Mesendoderm (in vitro differentiated cells): ENCODE results near the gene GRAMD2B.

Experiments
- DNase-seq: peaks from one replicate; pipeline ENCODE4 v3.0.0; 2013
- H2AK5ac ChIP-seq: 2 replicates; pipeline ENCODE4 v1.6.1; 2013; ENCODE audit warnings: low read length, inconsistent platforms
- H2BK120ac ChIP-seq: 2 replicates; pipeline ENCODE4 v1.6.1; 2013; ENCODE audit warnings: low read depth, mild to moderate bottlenecking, low read length, moderate library complexity, mixed read lengths
- H2BK15ac ChIP-seq: replicated peaks from 2 replicates; pipeline ENCODE4 v1.6.1; 2013; ENCODE audit warnings: low read depth, mild to moderate bottlenecking, moderate library complexity
- H2BK5ac ChIP-seq: 2 replicates; pipeline ENCODE4 v1.6.1; 2013; ENCODE audit warnings: low read length, inconsistent platforms
- H3K18ac ChIP-seq: 2 replicates; pipeline ENCODE4 v1.6.1; 2013; ENCODE audit warnings: mild to moderate bottlenecking, low read length, mixed read lengths
- H3K23ac ChIP-seq: one replicate; pipeline ENCODE4 v1.6.1; 2013; ENCODE audit warnings: low read length
- H3K27ac ChIP-seq: 2 replicates; pipeline ENCODE4 v1.5.1; 2013; ENCODE audit warnings: low read depth, mild to moderate bottlenecking, inconsistent platforms, low read length, moderate library complexity
- H3K27me3 ChIP-seq: 2 replicates; pipeline ENCODE4 v1.6.1; 2013; ENCODE audit warnings: low read length, control low read depth, mild to moderate bottlenecking, inconsistent platforms; ENCODE audit not compliant: insufficient read depth, poor library complexity
- H3K36me3 ChIP-seq: 2 replicates; pipeline ENCODE4 v1.6.1; 2013; ENCODE audit warnings: low read length, inconsistent platforms; ENCODE audit not compliant: control insufficient read depth, insufficient read depth
- H3K4ac ChIP-seq: one replicate; pipeline ENCODE4 v1.6.1; 2013; ENCODE audit warnings: low read depth, mild to moderate bottlenecking, low read length, moderate library complexity
- H3K4me1 ChIP-seq: 2 replicates; pipeline ENCODE4 v1.6.1; 2013; ENCODE audit warnings: low read depth, low read length, inconsistent platforms; ENCODE audit not compliant: control insufficient read depth
- H3K4me2 ChIP-seq: 2 replicates; pipeline ENCODE4 v1.6.1; 2013; ENCODE audit warnings: low read length
- H3K4me3 ChIP-seq: 2 replicates; pipeline ENCODE4 v1.5.1; 2013; ENCODE audit warnings: mild to moderate bottlenecking, low read length
- H3K56ac ChIP-seq: one replicate; pipeline ENCODE4 v1.6.1; 2013; ENCODE audit warnings: low read length
- H3K79me1 ChIP-seq: 2 replicates; pipeline ENCODE4 v1.6.1; 2013; ENCODE audit warnings: low read length, inconsistent platforms
- H3K79me2 ChIP-seq: 2 replicates; pipeline ENCODE4 v1.6.1; 2013; ENCODE audit warnings: mild to moderate bottlenecking, low read length; ENCODE audit not compliant: control insufficient read depth, insufficient read depth
- H3K9ac ChIP-seq: 2 replicates; pipeline ENCODE4 v1.6.1; 2013; ENCODE audit warnings: low read length, inconsistent platforms
- H4K5ac ChIP-seq: one replicate; pipeline ENCODE4 v1.6.1; 2013; ENCODE audit warnings: low read length
- H4K8ac ChIP-seq: one replicate; pipeline ENCODE4 v1.6.1; 2013; ENCODE audit warnings: low read depth, mild to moderate bottlenecking, control low read depth, low read length, moderate library complexity
- WGBS: extraction: QIAGEN DNeasy Blood & Tissue Kit; methylation state at CpG from one replicate; pipeline ENCODE4 v1.1.7; 2013; ENCODE audit warnings: low lambda C conversion rate, missing lambda C conversion rate; ENCODE audit not compliant: insufficient coverage; ENCODE audit errors: extremely low coverage; 5-methylcytosine and 5-hydroxymethylcytosine counted together

Gene GRAMD2B

DNA sequence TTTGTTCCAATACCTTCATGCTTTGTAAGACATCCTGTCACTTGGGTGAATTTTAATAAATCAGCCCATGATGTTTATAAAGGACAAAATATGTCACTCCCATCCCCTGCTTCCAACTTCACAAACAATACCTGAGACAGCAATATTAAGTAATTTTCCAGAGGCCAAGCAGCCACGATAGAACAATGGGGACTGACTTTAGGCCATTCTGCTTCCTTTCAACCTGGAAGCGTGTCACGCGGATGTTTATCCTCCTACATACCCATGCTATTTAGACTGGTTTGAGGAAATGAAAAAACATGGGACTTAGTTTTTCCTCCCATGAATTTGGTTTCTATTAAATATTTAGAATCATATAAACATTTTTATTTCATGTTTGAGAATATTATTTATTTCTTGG is 82.9 kb downstream of the GRAMD2B start:
- H3K79me2 ChIP-seq: no peaks in the 10 kb centered on the region

DNA sequence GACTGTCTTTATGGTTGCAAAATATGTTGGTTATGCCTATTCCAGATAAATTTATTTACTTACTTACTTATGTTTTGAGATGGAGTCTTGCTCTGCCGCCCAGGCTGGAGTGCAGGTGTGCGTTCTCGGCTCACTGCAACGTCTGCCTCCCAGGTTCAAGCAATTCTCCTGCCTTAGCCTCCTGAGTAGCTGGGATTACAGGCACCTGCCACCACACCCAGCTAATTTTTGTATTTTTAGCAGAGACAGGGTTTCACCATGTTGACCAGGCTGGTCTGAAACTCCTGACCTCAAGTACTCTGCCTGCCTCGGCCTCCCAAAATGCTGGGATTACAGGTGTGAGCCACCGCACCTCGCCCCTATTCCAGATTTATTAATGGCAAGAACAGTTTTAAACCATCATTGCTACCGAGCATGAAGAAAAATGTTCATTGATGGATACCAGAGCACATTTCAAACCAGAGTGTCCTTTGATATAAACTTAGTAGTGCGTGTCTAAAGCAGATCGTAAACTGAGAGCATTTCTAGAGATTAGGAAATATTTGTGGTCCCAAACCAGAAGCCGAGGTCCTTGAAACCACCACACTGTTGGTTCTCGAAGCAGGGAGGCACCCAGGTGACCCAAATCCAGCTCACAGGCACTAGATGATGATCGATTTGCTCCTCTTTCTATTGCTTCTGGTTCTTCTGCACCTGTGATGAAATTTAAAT is 85.2 kb downstream of the GRAMD2B start:
- H4K8ac ChIP-seq: no peak overlapping the region
- no peak overlapping the region for H4K5ac ChIP-seq
- no peaks in the 10 kb centered on the region for H3K79me2 ChIP-seq
- H3K36me3 ChIP-seq: no peaks in the 10 kb centered on the region
- no peak overlapping the region for H3K4me3 ChIP-seq
- H2BK120ac ChIP-seq: no peak overlapping the region
- no peak overlapping the region for H2AK5ac ChIP-seq
- H3K79me1 ChIP-seq: no peaks in the 10 kb centered on the region
- H3K4me2 ChIP-seq: no peak overlapping the region
- H3K9ac ChIP-seq: no peak overlapping the region
- H3K18ac ChIP-seq: no peak overlapping the region
- no peak overlapping the region for H3K23ac ChIP-seq
- no peak overlapping the region for H2BK15ac ChIP-seq
- no peak overlapping the region for H2BK5ac ChIP-seq
- H3K4me1 ChIP-seq: peaks cover 4% of the 10 kb centered on the region
- no peak overlapping the region for H3K4ac ChIP-seq
- H3K27me3 ChIP-seq: no peaks in the 10 kb centered on the region
- DNase-seq: no peak
- no peak overlapping the region for H3K27ac ChIP-seq
- no peak overlapping the region for H3K56ac ChIP-seq
- WGBS: no CpG with 5 or more reads among the region's 13 CpGs

More for the DNA sequence above, 82.9 kb downstream of the GRAMD2B start:
- Histone ChIP-seq H4K8ac (no peak overlapping the region), H3K4me2 (no peak overlapping the region), H3K4me1 (peaks cover 4% of the 10 kb centered on the region), H3K36me3 (no peaks in the 10 kb centered on the region), H3K79me1 (no peaks in the 10 kb centered on the region), H3K18ac (no peak overlapping the region), H3K9ac (no peak overlapping the region), H2BK15ac (no peak overlapping the region), H2BK120ac (no peak overlapping the region), H3K4ac (no peak overlapping the region), H2BK5ac (no peak overlapping the region), H3K4me3 (no peak overlapping the region), H4K5ac (no peak overlapping the region), H3K27ac (no peak overlapping the region), H2AK5ac (no peak overlapping the region), H3K56ac (no peak overlapping the region), H3K27me3 (no peaks in the 10 kb centered on the region), H3K23ac (no peak overlapping the region)
- DNase-seq: no peak
- no CpG with 5 or more reads among the region's 4 CpGs for WGBS

DNA sequence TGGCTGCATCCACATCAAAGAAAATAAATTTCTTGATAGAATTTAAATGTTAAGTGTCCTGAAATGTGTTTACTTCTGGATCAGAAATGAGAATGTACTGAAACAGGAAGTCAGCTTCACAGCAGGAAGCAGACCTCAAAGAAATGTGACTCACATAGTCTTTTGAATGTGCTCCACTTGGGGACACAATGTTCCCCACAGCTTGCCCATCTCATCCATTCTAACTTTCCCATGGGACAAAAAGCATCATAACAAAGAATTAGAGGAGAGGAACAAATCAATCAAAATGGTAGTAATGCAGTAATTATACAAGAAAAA is 85.7 kb downstream of the GRAMD2B start:
- no peaks in the 10 kb centered on the region for H3K4me1 ChIP-seq
- no peak overlapping the region for H2BK5ac ChIP-seq
- H4K5ac ChIP-seq: no peak overlapping the region
- H3K9ac ChIP-seq: no peak overlapping the region
- H3K36me3 ChIP-seq: no peaks in the 10 kb centered on the region
- H4K8ac ChIP-seq: no peak overlapping the region
- H3K18ac ChIP-seq: no peak overlapping the region
- no peak overlapping the region for H3K4me2 ChIP-seq
- no peaks in the 10 kb centered on the region for H3K27me3 ChIP-seq
- H3K56ac ChIP-seq: no peak overlapping the region
- H3K4me3 ChIP-seq: no peak overlapping the region
- DNase-seq: no peak
- no peak overlapping the region for H2BK120ac ChIP-seq
- no peak overlapping the region for H2AK5ac ChIP-seq
- H3K79me2 ChIP-seq: no peaks in the 10 kb centered on the region
- H3K27ac ChIP-seq: no peak overlapping the region
- no peak overlapping the region for H3K23ac ChIP-seq
- no peak overlapping the region for H2BK15ac ChIP-seq
- no peak overlapping the region for H3K4ac ChIP-seq
- no peaks in the 10 kb centered on the region for H3K79me1 ChIP-seq

- H3K27ac ChIP-seq: no peak overlapping the region
- H3K4me1 ChIP-seq: no peaks in the 10 kb centered on the region
- DNase-seq: no peak
- H3K4ac ChIP-seq: no peak overlapping the region
- H4K5ac ChIP-seq: no peak overlapping the region
- WGBS: no CpG with 5 or more reads among the region's 5 CpGs
- H3K4me3 ChIP-seq: no peak overlapping the region
- H3K36me3 ChIP-seq: no peaks in the 10 kb centered on the region
- H2BK120ac ChIP-seq: no peak overlapping the region
- no peaks in the 10 kb centered on the region for H3K27me3 ChIP-seq
- no peak overlapping the region for H2BK5ac ChIP-seq
- H2BK15ac ChIP-seq: no peak overlapping the region
- H3K23ac ChIP-seq: no peak overlapping the region
- no peak overlapping the region for H3K18ac ChIP-seq
- H3K79me1 ChIP-seq: no peaks in the 10 kb centered on the region
- H3K56ac ChIP-seq: no peak overlapping the region
- no peak overlapping the region for H4K8ac ChIP-seq
- H3K4me2 ChIP-seq: no peak overlapping the region
- H2AK5ac ChIP-seq: no peak overlapping the region
- H3K79me2 ChIP-seq: no peaks in the 10 kb centered on the region
- H3K9ac ChIP-seq: no peak overlapping the region
Measured at GRCh38 chr5:126509339-126509738, 86.1 kb downstream of the GRAMD2B start.

DNA sequence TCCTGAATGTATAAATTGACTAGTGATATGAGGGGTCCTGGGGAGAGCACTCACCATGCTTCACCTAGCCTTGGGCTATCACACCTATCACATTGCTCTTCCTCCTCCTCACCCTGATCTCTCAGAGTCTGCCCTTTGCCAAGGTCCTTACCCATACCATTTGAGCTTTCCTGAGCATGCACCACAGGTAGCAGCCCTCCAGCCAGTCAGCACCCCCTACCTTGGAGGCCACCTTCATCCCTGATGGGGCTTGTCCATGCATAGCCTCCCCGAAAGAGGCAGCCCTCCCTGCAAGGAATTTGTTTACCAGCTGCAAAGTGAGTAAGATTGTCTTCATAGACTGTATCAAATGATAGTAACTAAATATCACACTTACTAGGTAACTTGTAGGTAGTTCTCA is 88.8 kb downstream of the GRAMD2B start:
- no peak overlapping the region for H3K9ac ChIP-seq
- no peak overlapping the region for H3K23ac ChIP-seq
- H3K36me3 ChIP-seq: no peaks in the 10 kb centered on the region
- no peak overlapping the region for H2BK120ac ChIP-seq
- H3K79me2 ChIP-seq: no peaks in the 10 kb centered on the region
- no peak overlapping the region for H2BK15ac ChIP-seq
- H3K4ac ChIP-seq: no peak overlapping the region
- H3K79me1 ChIP-seq: no peaks in the 10 kb centered on the region
- H4K5ac ChIP-seq: no peak overlapping the region
- no peak for DNase-seq
- no peaks in the 10 kb centered on the region for H3K27me3 ChIP-seq
- H4K8ac ChIP-seq: no peak overlapping the region
- H3K4me2 ChIP-seq: no peak overlapping the region
- H3K4me3 ChIP-seq: no peak overlapping the region
- H3K27ac ChIP-seq: no peak overlapping the region
- no peaks in the 10 kb centered on the region for H3K4me1 ChIP-seq
- H3K18ac ChIP-seq: no peak overlapping the region
- no CpG with 5 or more reads among the region's 1 CpG for WGBS
- no peak overlapping the region for H3K56ac ChIP-seq
- H2BK5ac ChIP-seq: no peak overlapping the region
- H2AK5ac ChIP-seq: no peak overlapping the region

GRCh38 chr5:126512451-126512850 is 89.2 kb downstream of the GRAMD2B start:
- H2AK5ac ChIP-seq: no peak overlapping the region
- H3K79me1 ChIP-seq: no peaks in the 10 kb centered on the region
- H3K4ac ChIP-seq: no peak overlapping the region
- no peaks in the 10 kb centered on the region for H3K36me3 ChIP-seq
- H3K4me3 ChIP-seq: no peak overlapping the region
- no peak overlapping the region for H3K23ac ChIP-seq
- no peak overlapping the region for H2BK120ac ChIP-seq
- 100% methylated on average over 2 of the region's 3 CpGs for WGBS
- no peak overlapping the region for H3K18ac ChIP-seq
- no peaks in the 10 kb centered on the region for H3K4me1 ChIP-seq
- no peak overlapping the region for H3K4me2 ChIP-seq
- H3K56ac ChIP-seq: no peak overlapping the region
- H2BK5ac ChIP-seq: no peak overlapping the region
- no peak overlapping the region for H4K5ac ChIP-seq
- no peaks in the 10 kb centered on the region for H3K27me3 ChIP-seq
- no peak overlapping the region for H2BK15ac ChIP-seq
- H3K9ac ChIP-seq: no peak overlapping the region
- H4K8ac ChIP-seq: no peak overlapping the region
- H3K79me2 ChIP-seq: no peaks in the 10 kb centered on the region
- H3K27ac ChIP-seq: no peak overlapping the region
- no peak for DNase-seq
